Endothelial cell of hepatic sinusoid (primary cell): Measurements from ENCODE around the gene CCDC150.
"Not testable (repeated sequence)": the region's sequence is repeated elsewhere in the genome, so short reads cannot be mapped to it uniquely, and the experiment has no call there.

Source experiments
- in situ Hi-C: cut with HindIII; loops from 2 replicates; pipeline ENCODE4 v1.10.0; 2017; ENCODE audit warnings: low sequenced_read_pairs

CCDC150 gene

GRCh38 chr2:196710056-196710455 is 70.5 kb downstream of the CCDC150 start:
- in situ Hi-C loops: not testable (repeated sequence)

GRCh38 chr2:196711625-196712024 is 72.1 kb downstream of the CCDC150 start:
- in situ Hi-C loops: no loop called here

GRCh38 chr2:196712867-196713266 is 73.4 kb downstream of the CCDC150 start:
- in situ Hi-C loops: no loop called here

GRCh38 chr2:196718419-196719109 is 79.0 kb downstream of the CCDC150 start:
- in situ Hi-C loops: no loop called here

GRCh38 chr2:196719110-196719872 is 79.8 kb downstream of the CCDC150 start:
- in situ Hi-C loops: no loop called here

GRCh38 chr2:196723571-196723970 is 84.1 kb downstream of the CCDC150 start:
- in situ Hi-C loops: no loop called here

- in situ Hi-C loops: no loop called here
These were observed 85.7 kb downstream of the CCDC150 start for GRCh38 chr2:196725218-196725617.

- in situ Hi-C loops: no loop called here
These were observed 86.4 kb downstream of the CCDC150 start for GRCh38 chr2:196725882-196726281.

- in situ Hi-C loops: no loop called here
These were observed 89.9 kb downstream of the CCDC150 start for GRCh38 chr2:196729418-196729817.

- in situ Hi-C loops: not testable (repeated sequence)
These were observed 97.1 kb downstream of the CCDC150 start for GRCh38 chr2:196736646-196737045.

- in situ Hi-C loops: no loop called here
These were observed 97.5 kb downstream of the CCDC150 start for GRCh38 chr2:196737046-196737445.

GRCh38 chr2:196739031-196739430 is 99.5 kb downstream of the CCDC150 start:
- in situ Hi-C loops: no loop called here

GRCh38 chr2:196742216-196742615 is 102.7 kb downstream of the CCDC150 start:
- in situ Hi-C loops: no loop called here

- in situ Hi-C loops: no loop called here
These were observed 103.2 kb downstream of the CCDC150 start for GRCh38 chr2:196742685-196743084.

GRCh38 chr2:196743165-196743564 is 103.7 kb downstream of the CCDC150 start:
- in situ Hi-C loops: no loop called here

GRCh38 chr2:196745711-196746110 is 106.2 kb downstream of the CCDC150 start:
- in situ Hi-C loops: no loop called here

GRCh38 chr2:196747400-196747799 is 107.9 kb downstream of the CCDC150 start:
- in situ Hi-C loops: no loop called here

- in situ Hi-C loops: no loop called here
These were observed 108.6 kb downstream of the CCDC150 start for GRCh38 chr2:196748123-196748522.

- in situ Hi-C loops: no loop called here
These were observed 110.9 kb downstream of the CCDC150 start for GRCh38 chr2:196750291-196750923.

GRCh38 chr2:196750977-196751631 is 111.6 kb downstream of the CCDC150 start:
- in situ Hi-C loops: no loop called here
